ENCODE data around the gene MSMB.
A peak's percentile ranks its signal among the peaks of the same experiment; 100 is the strongest.

Gene MSMB

DNA sequence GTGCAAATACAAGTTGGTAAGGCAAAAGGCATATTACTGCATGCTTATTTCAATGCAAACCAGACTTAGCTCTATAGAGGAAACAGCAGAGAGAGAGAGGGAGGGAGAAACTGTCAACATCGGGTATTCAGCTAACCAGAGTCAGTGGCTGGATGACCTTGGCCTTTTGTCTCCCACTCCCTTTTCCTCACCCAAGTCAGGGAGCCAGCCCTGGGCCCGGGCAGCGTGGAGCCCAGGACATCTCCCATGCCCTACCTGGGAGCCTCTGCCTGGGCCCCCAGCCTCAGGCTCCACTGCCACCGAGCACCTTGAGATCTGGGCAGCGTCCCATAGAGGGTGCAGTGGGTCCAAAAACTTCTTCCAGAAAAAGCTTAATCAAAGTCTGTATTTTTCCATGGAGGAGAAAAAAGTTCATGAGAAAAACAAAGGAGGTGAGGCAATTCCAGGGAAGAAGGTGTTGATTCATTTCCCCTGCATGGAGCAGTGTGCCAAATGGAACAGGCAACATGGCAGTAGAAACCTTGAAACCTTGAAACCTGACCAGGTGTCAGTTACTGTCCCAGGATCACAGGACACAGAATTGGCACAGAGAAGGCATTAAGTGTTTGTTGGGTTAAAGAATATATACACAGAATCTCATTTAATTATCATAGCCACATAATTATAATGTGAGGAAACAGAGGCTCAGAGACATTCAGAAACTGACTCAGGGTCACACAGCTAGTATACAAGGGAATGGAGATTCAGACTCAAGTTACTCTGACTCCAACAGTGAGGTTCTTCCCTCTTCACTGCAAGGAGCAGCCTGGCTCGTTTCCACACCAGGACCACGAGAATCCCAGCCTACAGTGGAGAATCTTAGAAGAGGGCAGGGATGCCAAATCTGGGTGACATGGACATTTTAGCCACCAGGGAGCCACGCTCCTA, 9.9 kb downstream of the MSMB start:
- no peak for DNase-seq (ENCODE audit: low read depth in 2 of 2, low spot score in 1 of 2)

- no peak for DNase-seq (ENCODE audit: low read depth in 2 of 2, low spot score in 1 of 2)
Observed at GRCh38 chr10:46033602-46034011, 12.5 kb downstream of the MSMB start.

- no peak for DNase-seq (ENCODE audit: low read depth in 2 of 2, low spot score in 1 of 2)
Observed at GRCh38 chr10:46031648-46032532, 14.2 kb downstream of the MSMB start.

DNA sequence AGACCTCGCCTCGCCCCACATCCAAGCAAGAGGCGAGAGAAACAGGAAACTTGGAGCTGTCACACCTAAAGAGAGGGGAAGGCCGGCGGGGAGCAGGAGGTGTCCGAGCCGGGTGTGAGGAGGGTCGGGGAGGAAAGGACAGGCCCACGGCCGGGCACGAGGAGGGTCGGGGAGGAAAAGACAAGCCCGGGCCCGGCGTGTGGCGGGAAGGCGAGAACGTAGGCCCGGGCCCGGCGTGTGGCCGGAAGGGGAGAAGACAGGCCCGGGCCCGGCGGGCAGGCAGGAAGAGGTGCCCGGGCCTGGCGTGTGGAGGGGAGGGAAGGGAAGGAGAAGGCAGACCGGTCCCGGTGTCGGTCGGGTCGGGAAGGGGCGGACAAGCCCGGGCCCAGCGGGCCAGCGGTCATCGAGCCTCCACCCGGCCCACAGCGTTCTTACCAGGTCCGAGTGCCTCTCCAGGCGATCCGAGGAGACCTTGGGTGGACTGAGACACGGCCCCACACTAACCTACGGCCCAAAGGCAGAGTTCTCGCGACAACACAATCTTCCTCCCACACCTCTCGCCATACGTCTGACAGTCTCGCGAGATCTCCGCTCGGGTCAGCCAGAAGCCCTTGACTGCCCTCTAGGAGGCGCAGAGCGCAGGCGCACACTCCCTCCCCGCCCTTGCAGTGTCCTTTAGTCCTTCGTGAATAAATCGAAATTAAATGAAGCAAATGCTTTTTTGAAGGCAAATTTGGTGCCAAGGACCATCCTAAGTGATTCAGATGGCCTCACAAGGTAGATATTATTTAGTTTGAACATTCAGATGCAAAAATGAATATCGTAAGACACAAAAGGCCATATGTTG, 15.8 kb downstream of the MSMB start, which contains the start of gene NCOA4:
Gene NCOA4 (minus strand): TSS at position 533 of the 847 bp plus-strand sequence. CDS start 13,943 bp downstream, outside the sequence.
- DNase-seq (ENCODE audit: low read depth in 2 of 2, low spot score in 1 of 2) = peak; percentile 90 to 95

- DNase-seq (ENCODE audit: low read depth in 2 of 2, low spot score in 1 of 2) = no peak
Observed at GRCh38 chr10:46029461-46030030, 16.5 kb downstream of the MSMB start.

GRCh38 chr10:46028584-46029460, 17.2 kb downstream of the MSMB start:
- DNase-seq (ENCODE audit: low read depth in 2 of 2, low spot score in 1 of 2) = no peak

DNA sequence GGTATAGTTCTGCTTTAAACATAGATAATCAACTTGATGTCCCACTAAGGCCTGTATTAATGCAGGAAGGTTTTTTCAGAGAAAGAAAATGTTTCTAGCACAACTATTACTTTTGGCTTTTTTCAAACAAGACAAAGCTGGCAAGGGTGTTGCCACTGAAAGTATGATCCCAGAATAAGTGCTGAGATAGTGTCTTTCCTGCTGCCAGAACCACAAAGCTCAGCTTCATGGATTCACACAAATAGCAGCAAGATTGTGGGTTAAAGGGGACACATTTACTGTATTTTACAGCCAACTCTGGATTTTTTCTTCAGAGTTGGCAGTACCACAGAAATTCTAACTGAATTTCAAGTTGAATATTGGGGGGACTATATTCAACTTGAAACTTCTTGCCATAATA, 20.0 kb downstream of the MSMB start:
- DNase-seq (ENCODE audit: low read depth in 2 of 2, low spot score in 1 of 2) = no peak

GRCh38 chr10:46025406-46025805, 20.7 kb downstream of the MSMB start:
- no peak for DNase-seq (ENCODE audit: low read depth in 2 of 2, low spot score in 1 of 2)

DNA sequence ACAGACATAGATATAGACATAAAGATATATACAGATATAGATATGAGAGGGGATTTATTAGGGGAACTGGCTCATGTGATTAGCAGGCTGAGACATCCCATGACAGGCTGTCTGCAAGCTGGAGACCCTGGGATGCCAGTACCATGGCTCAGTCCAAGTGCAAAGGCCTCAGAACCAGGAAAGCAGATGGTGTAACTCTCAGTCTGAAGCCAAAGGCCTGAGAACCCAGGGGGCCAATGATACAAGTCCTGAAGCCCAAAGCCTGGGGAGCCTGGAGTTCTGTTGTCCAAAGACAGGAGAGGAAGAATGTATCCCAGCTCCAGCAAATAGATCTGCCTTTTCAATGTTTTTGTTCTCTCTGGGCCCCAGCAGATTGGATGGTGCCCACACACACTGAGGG, 21.1 kb downstream of the MSMB start:
- DNase-seq (ENCODE audit: low read depth in 2 of 2, low spot score in 1 of 2) = no peak

DNA sequence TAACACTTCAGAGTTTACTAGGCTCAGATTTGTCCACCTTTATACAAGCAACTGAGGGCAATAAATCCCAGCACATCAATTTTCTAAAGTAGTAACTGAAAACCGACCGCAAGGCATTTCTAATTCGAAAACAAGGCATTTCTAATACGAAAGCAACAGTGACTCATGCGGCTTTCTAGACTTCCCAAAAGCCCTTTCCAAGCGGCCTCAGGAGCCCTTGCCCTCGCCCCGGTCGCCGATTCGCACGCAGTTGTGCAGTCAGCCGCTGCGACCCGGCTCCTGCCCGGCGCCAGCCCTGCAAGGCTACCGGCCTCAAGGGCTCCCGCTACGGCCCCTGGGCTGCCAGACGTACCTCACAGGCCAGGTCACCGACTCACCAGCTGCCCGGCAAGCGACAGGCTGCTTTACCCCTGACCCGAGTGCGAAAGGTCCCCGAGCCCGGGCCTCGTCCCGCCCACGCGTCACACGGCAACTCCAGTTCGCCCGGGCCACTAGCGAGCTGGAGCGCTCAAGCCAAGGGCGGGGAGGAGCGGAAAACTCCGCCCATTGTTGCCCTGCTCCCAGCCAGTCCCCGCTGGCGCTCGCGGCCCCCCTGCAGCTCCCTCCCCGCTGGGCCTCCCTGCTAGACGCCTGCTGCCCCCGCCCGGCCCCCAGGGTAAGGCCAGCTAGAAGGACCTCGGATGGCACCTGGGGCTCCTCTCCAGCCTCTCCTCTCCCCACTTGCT, 22.9 kb downstream of the MSMB start:
- DNase-seq (ENCODE audit: low read depth in 2 of 2, low spot score in 1 of 2) = peak; percentile 36 to 64

GRCh38 chr10:46020344-46020657, 25.8 kb downstream of the MSMB start:
- no peak for DNase-seq (ENCODE audit: low read depth in 2 of 2, low spot score in 1 of 2)

GRCh38 chr10:46019569-46020343, 26.3 kb downstream of the MSMB start:
- no peak for DNase-seq (ENCODE audit: low read depth in 2 of 2, low spot score in 1 of 2)

GRCh38 chr10:46019177-46019528, 26.9 kb downstream of the MSMB start:
- DNase-seq (ENCODE audit: low read depth in 2 of 2, low spot score in 1 of 2) = no peak

DNA sequence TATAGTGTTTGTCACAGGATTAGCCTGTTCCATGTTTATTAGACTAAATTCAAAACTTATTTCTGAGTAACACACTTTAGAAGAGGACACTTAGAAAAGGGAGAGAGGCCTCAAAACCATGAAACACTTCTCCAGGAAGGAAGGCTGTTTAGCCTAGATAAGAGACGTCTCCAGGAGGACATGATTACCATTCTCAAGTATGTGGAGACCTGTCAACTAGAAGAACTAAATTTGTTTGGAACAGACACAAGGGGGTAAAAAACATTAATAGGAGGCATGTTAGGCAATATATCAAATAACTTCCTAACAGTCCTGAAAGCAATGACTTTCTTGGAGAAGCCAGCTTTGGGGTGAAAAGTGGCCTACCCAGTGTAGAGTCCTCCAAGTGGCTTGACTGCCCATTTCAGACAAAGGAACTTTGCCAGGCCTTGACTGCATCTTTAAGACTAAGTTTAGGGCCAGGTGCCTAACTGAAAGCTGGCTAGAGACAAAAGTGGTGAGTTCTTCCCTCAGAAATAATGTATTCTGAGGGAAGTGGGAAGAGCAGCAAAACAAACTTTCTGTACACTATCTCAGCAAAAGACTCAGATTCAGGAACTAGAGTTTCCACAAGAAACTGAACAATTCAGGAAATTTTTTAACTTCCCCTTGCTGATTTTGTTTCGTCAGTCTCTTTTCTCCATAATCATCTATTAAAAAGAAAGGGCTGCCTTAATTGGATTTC, 27.5 kb downstream of the MSMB start:
- DNase-seq (ENCODE audit: low read depth in 2 of 2, low spot score in 1 of 2) = no peak

GRCh38 chr10:46017733-46018132, 28.3 kb downstream of the MSMB start:
- DNase-seq (ENCODE audit: low read depth in 2 of 2, low spot score in 1 of 2) = no peak

DNA sequence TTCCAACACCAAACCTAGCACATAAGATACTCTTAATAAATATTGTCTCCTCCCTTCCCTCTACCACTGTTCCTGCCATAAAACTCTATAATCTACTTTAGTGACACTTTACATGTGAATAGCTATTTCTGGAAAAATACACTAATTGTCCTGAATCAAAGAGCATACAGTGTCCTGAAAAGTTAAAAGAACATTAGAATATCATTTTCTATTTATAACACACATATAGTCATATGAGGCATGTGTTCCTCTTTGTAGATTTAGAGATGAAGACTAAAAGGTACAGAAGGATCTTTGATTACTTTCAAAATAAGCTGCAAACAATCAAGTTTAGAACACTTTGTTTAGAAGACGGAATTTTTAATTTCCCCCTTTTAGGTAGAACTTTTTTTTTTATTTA, 29.3 kb downstream of the MSMB start:
- DNase-seq (ENCODE audit: low read depth in 2 of 2, low spot score in 1 of 2) = no peak

DNA sequence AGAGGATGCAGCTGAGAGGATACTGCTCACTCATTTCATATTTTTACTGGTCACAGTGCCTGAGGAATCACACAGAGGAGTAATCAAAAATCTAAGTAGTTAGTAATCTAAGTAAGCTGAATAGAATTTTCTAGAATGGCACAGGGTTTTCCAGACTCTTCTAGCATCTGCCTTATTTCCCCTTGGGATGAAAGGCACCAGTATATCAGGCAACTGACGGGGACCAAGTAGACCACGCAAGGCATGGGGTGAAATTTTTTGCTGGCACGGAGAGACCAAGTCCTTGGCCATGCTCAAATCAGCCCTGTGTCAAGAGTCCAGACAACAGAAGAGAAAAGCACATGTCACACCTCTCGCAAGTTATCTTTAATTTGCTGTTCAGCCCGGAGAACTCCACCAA, 29.9 kb downstream of the MSMB start:
- DNase-seq (ENCODE audit: low read depth in 2 of 2, low spot score in 1 of 2) = no peak
